ENCODE measurements around the gene ATAD3C.

- TF ChIP-seq CTCF (IDR thresholded peaks at IDR 0.05; ENCODE audit: low read depth, low read length) (no peak), POLR2A (IDR thresholded peaks at IDR 0.05; ENCODE audit: extremely low read depth, insufficient read length) (no peak), MAX (IDR thresholded peaks at IDR 0.05; ENCODE audit: low read depth, low read length) (no peak)
Measured at GRCh38 chr1:1462318-1462966, 13.0 kb downstream of the ATAD3C start.
